Stimulated activated CD4-positive, alpha-beta T cell treated with anti-CD3 and anti-CD28 coated beads, TNF-alpha, amount 100 ng/mL, for 24 hours (primary cell): ENCODE results near the gene SFT2D2.
A peak's percentile ranks its signal among the peaks of the same experiment; 100 is the strongest.
"Not testable (repeated sequence)": the region's sequence is repeated elsewhere in the genome, so short reads cannot be mapped to it uniquely, and the experiment has no call there.

Experiments used
- DNase-seq, 3 experiments: peaks; one replicate each; pipeline ENCODE4 v3.0.0-alpha.2; 2020; ENCODE audit warnings: low read depth in 3 of 3

SFT2D2 gene

GRCh38 chr1:168225476-168226190 is at the start of gene SFT2D2:
Gene SFT2D2, plus strand, starts transcription at chr1:168226004. Its CDS starts 76 bp downstream, at chr1:168226080.
- DNase-seq = peak; percentile 52 to 76 (median 69)

- DNase-seq = no peak
Measured at GRCh38 chr1:168178227-168178637, 47.6 kb upstream of the SFT2D2 start.

- DNase-seq = peak; percentile 91 to 95 (median 93)
Measured at GRCh38 chr1:168178638-168179437, 47.0 kb upstream of the SFT2D2 start, which contains the start of gene TIPRL. Gene TIPRL, plus strand, starts transcription at chr1:168178962. Its CDS starts 116 bp downstream, at chr1:168179078.

GRCh38 chr1:168179438-168180147 is 46.2 kb upstream of the SFT2D2 start:
- DNase-seq = peak in 1 of 3 experiments; percentile 5

GRCh38 chr1:168180148-168180524 is 45.7 kb upstream of the SFT2D2 start:
- no peak for DNase-seq

GRCh38 chr1:168181063-168181720 is 44.6 kb upstream of the SFT2D2 start:
- DNase-seq = not testable (repeated sequence)

GRCh38 chr1:168187177-168187576 is 38.6 kb upstream of the SFT2D2 start:
- DNase-seq = no peak

GRCh38 chr1:168190403-168190802 is 35.4 kb upstream of the SFT2D2 start:
- no peak for DNase-seq

- no peak for DNase-seq
Measured at GRCh38 chr1:168195199-168196135, 30.3 kb upstream of the SFT2D2 start.

GRCh38 chr1:168199056-168199455 is 26.7 kb upstream of the SFT2D2 start:
- DNase-seq = no peak

- no peak for DNase-seq
Measured at GRCh38 chr1:168202941-168203654, 22.7 kb upstream of the SFT2D2 start.

- DNase-seq = no peak
Measured at GRCh38 chr1:168206111-168206510, 19.7 kb upstream of the SFT2D2 start.

GRCh38 chr1:168207673-168208072 is 18.1 kb upstream of the SFT2D2 start:
- not testable (repeated sequence) for DNase-seq

- DNase-seq = no peak
Measured at GRCh38 chr1:168210312-168210711, 15.5 kb upstream of the SFT2D2 start.

GRCh38 chr1:168213349-168213748 is 12.5 kb upstream of the SFT2D2 start:
- DNase-seq = no peak

- no peak for DNase-seq
Measured at GRCh38 chr1:168216171-168216570, 9.6 kb upstream of the SFT2D2 start.

GRCh38 chr1:168217664-168218063 is 8.1 kb upstream of the SFT2D2 start:
- DNase-seq = no peak

GRCh38 chr1:168218658-168219057 is 7.1 kb upstream of the SFT2D2 start:
- DNase-seq = no peak

GRCh38 chr1:168220470-168220871 is 5.3 kb upstream of the SFT2D2 start:
- no peak for DNase-seq

GRCh38 chr1:168221275-168221674 is 4.5 kb upstream of the SFT2D2 start:
- DNase-seq = no peak
